SK-N-MC (cell line): ENCODE data around the gene MAML1.

Experiments used
- EZH2 ChIP-seq: fragments of 200-600 bp; sonication (generic); IDR thresholded peaks from one replicate; pipeline ENCODE4 v1.6.1; 2017; ENCODE audit warnings: antibody characterized with exemption
- POLR2AphosphoS5 ChIP-seq: IDR thresholded peaks from 2 replicates; pipeline ENCODE4 v1.6.1; 2012; ENCODE audit warnings: mild to moderate bottlenecking, low read depth, low read length, borderline replicate concordance

DNA sequence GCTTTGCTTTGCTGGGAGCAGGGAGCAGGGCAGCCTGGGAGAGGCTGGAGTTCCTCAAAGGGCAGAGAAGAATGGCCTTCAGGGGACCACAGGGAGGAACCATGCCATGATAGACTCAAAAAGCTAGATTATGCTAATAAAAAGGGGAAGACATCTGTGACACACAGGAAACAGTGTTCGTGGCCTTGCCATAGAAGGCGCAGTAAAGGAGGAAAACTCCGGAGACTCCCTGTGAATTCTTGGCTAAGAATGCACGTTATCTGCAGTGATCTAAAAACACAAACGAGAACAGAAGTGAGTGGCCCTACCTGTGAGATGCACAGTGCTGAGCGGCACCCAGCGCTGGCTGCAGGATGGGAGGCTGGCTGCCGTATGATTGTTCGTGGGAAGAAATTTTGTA lies 45.3 kb downstream of the MAML1 start:
- TF ChIP-seq EZH2 (no peak), POLR2AphosphoS5 (no peak)
